ENCODE measurements around the gene TRMT1.
A peak's percentile ranks its signal among the peaks of the same experiment; 100 is the strongest.

TRMT1 gene

GRCh38 chr19:13092606-13093235 lies 23.8 kb downstream of the TRMT1 start:
- DNase-seq (ENCODE audit: low read depth): no peak
- no peak overlapping the region for H3K4me3 ChIP-seq (ENCODE audit: control insufficient read depth, low read depth, low read length)
- TF ChIP-seq CTCF (IDR thresholded peaks at IDR 0.05; ENCODE audit: control insufficient read depth, insufficient read depth, low read depth, low read length, missing control alignments): no peak

GRCh38 chr19:13092158-13092543 lies 24.4 kb downstream of the TRMT1 start:
- no peak for DNase-seq (ENCODE audit: low read depth)
- TF ChIP-seq CTCF (IDR thresholded peaks at IDR 0.05; ENCODE audit: control insufficient read depth, insufficient read depth, low read depth, low read length, missing control alignments): no peak
- no peak overlapping the region for H3K4me3 ChIP-seq (ENCODE audit: control insufficient read depth, low read depth, low read length)

GRCh38 chr19:13091400-13092157 lies 25.0 kb downstream of the TRMT1 start:
- peak; percentile 80 for DNase-seq (ENCODE audit: low read depth)
- H3K4me3 ChIP-seq (ENCODE audit: control insufficient read depth, low read depth, low read length): no peak overlapping the region
- TF ChIP-seq CTCF (IDR thresholded peaks at IDR 0.05; ENCODE audit: control insufficient read depth, insufficient read depth, low read depth, low read length, missing control alignments): no peak

GRCh38 chr19:13090511-13091231 lies 25.9 kb downstream of the TRMT1 start:
- DNase-seq (ENCODE audit: low read depth): no peak
- no peak overlapping the region for H3K4me3 ChIP-seq (ENCODE audit: control insufficient read depth, low read depth, low read length)
- TF ChIP-seq CTCF (IDR thresholded peaks at IDR 0.05; ENCODE audit: control insufficient read depth, insufficient read depth, low read depth, low read length, missing control alignments): no peak

GRCh38 chr19:13089857-13090507 lies 26.6 kb downstream of the TRMT1 start:
- no peak for DNase-seq (ENCODE audit: low read depth)
- H3K4me3 ChIP-seq (ENCODE audit: control insufficient read depth, low read depth, low read length): no peak overlapping the region
- TF ChIP-seq CTCF (IDR thresholded peaks at IDR 0.05; ENCODE audit: control insufficient read depth, insufficient read depth, low read depth, low read length, missing control alignments): no peak

- DNase-seq (ENCODE audit: low read depth): no peak
- no peak overlapping the region for H3K4me3 ChIP-seq (ENCODE audit: control insufficient read depth, low read depth, low read length)
- peak; percentile 41 for TF ChIP-seq CTCF (IDR thresholded peaks at IDR 0.05; ENCODE audit: control insufficient read depth, insufficient read depth, low read depth, low read length, missing control alignments)
These were observed 27.2 kb downstream of the TRMT1 start for GRCh38 chr19:13089139-13089856.
